Measurements from ENCODE around the gene HYAL4.

HYAL4 gene

DNA sequence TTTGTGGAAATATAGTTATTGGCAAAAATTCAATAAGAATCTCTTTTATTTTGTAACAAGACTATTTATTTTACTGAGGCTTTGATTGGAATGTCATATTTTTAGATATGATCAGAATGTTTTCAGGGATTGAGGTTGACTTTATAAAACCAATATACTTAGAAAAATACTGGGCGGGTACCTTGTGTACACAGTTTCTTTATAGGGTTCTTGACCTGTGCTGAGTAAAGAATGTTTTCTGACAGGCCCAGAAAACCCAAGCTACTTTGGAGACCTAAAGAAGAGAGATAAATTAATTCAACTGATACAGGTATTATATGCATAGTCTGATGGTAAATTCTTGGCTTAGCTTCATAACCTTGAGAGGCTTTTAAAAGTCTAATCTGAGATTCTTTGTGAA lies 56.1 kb downstream of the HYAL4 start:
- DNase-seq (ENCODE audit: low spot score) = no peak

DNA sequence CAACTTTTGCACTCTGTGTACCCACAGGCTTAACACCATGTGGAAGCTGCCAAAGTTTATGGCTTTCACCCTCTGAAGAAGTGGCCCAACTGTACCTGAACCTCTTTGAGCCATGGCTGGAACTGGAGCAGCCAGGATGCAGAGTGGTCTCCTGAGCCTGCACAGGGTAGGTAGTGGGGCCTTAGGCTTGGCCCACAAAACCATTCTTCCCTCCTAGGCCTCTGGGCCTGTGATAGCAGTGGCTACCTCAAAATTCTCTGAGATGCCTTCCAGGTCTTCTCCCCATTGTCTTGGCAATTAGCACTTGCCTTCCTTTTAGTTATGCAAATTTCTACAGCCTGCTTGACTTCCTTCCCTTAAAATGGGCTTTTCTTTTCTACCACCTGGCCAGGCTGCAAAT lies 60.7 kb downstream of the HYAL4 start:
- DNase-seq (ENCODE audit: low spot score) = no peak

DNA sequence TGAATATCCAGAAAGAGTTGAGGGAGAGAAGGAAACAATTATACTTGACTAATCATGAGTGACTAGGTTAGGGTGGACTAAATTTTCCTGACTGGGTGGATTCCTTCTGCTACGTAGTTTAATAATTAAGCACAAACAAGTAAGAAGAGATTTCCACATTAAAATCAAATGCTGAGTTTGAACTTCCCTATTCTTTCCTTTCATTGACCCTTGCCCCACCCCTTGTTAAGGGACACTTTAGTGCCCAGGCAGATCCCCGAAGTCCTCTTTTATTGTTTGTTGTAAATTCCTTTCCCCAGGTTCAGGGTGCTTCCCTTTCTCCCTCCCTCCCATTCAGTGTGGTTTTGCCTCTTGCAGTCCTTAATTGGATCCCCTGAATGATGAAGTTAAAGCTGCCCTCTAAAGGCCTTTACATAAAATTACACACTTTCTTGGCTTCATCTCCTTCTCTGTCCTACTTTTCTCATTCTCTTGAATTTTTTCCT lies 71.3 kb downstream of the HYAL4 start:
- no peak for DNase-seq (ENCODE audit: low spot score)

DNA sequence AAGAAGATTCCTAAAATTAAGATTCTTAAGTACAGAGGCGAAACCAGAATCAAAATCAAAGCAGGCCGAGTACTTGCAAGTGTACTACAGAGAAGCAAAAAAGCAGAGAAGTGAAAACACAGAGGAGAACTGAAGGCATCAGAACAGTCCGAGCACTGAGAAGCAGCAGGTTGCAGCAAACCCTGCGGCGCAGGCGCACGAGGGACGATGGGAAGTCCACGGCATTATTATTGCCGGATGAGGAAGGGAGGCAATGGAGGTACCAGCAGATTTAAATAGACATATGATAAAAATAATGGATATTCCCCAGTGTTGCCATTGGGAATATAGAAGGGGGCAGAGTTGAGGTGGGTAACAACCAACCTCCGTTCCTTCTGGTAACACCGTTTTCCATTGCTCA lies 72.9 kb downstream of the HYAL4 start:
- no peak for DNase-seq (ENCODE audit: low spot score)

DNA sequence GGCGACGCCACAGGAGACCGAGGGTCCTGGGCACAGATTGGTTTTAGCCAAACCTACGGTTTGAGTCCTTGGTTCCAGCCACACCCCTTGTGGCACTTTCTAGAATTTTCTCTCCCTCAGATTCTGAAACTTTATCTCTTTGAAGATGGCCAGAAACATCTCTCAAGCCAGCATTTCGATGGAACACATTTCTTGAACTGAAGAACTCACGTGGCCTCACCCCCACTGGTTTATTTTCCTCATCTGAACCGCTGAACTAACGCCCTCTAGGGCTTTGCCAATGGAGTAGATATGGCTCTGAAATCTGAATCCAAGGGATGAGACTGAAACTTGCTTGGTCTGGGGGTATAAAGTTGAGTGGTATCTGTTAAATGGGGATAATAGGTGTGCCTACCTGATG lies 73.3 kb downstream of the HYAL4 start:
- no peak for DNase-seq (ENCODE audit: low spot score)

GRCh38 chr7:123923599-123923998 lies 78.6 kb downstream of the HYAL4 start:
- no peak for DNase-seq (ENCODE audit: low spot score)

- DNase-seq (ENCODE audit: low spot score) = no peak
Measured at GRCh38 chr7:123924941-123925340, 80.0 kb downstream of the HYAL4 start, which contains the start of gene SPAM1. TSS of gene SPAM1 (plus strand) at chr7:123925241. CDS start at chr7:123953571, 28,330 bp downstream.

All from germinal center (tissue), 1 donor.